K562 (cell line): ENCODE results near the gene HACL1. TPM values are rescaled to one million over a fixed set of nuclear protein-coding genes. Genes with fewer than 3 reads are reported as not detected.

Experiments
- ATAC-seq: fragments of 200-7000 bp; cut with Tn5 transposase; 3 replicates; pipeline ENCODE4 v1.9.1; 2020; ENCODE audit warnings: moderate library complexity
- BruUV-seq: library from RNA; stranded (reverse); fragments of 400-500 nt; replicated peaks from 2 replicates; lab custom pipeline; 2021; lab: Mats Ljungman, UMichigan
- CTCF ChIA-PET: fragments of 300-600 bp; formaldehyde crosslinking; extraction: SDS; loops from one replicate; lab custom pipeline; 2021; ENCODE audit warnings: low intra/inter-chr PET ratio; lab: Yijun Ruan, JAX
- POLR2A ChIA-PET: fragments of 300-600, 350-650 bp; sonication (Branson Sonifier 250); formaldehyde crosslinking; extraction: SDS; loops from one replicate; lab custom pipeline; 2021; ENCODE audit warnings: antibody characterized with exemption, inconsistent platforms; lab: Yijun Ruan, JAX
- DNase-seq, 4 experiments: peaks; one replicate each; pipeline versions ENCODE4 v3.0.0 to v3.0.0-alpha.2; 2011 to 2018; ENCODE audit warnings: low spot score in 3 of 4, mixed read lengths in 3 of 4; ENCODE audit errors: extremely low read depth in 1 of 4
- FAIRE-seq: peaks from 2 replicates; lab custom pipeline; 2011; peaks lifted over from hg19 to GRCh38; lab: Jason Lieb, UNC
- H2AFZ ChIP-seq: 2 replicates; pipeline ENCODE4 v1.6.0; 2011; ENCODE audit warnings: low read depth, low read length, control low read depth, inconsistent platforms
- H3K27ac ChIP-seq: fragments of 200-600 bp; 3 replicates; pipeline ENCODE4 v1.8.0; 2011; ENCODE audit warnings: low read depth, mild to moderate bottlenecking, control low read depth, inconsistent platforms, low read length, moderate library complexity, mixed read lengths; ENCODE audit errors: extremely low read depth
- H3K27me3 ChIP-seq, 2 experiments: fragments of 300-600 bp in 1 of 2; 2 replicates in 1 of 2; 3 replicates in 1 of 2; pipeline versions ENCODE4 v1.6.0 to v1.8.0; 2011; ENCODE audit warnings: inconsistent platforms in 2 of 2, low read length in 2 of 2, mild to moderate bottlenecking in 1 of 2, mixed read lengths in 1 of 2, moderate library complexity in 1 of 2; ENCODE audit not compliant: control insufficient read depth in 2 of 2, insufficient read depth in 2 of 2
- H3K36me3 ChIP-seq: fragments of 300-600 bp; 3 replicates; pipeline ENCODE4 v1.8.0; 2011; ENCODE audit warnings: mild to moderate bottlenecking, low read length, inconsistent platforms; ENCODE audit not compliant: control insufficient read depth, insufficient read depth
- H3K4me1 ChIP-seq, 2 experiments: fragments of 200-600 bp in 1 of 2; replicated peaks in 1 of 2; 2 replicates in 1 of 2; 3 replicates in 1 of 2; pipeline versions ENCODE4 v1.5.1 to v1.8.0; 2011; ENCODE audit warnings: inconsistent platforms in 2 of 2, low read length in 2 of 2, mild to moderate bottlenecking in 1 of 2, mixed read lengths in 1 of 2, moderate library complexity in 1 of 2; ENCODE audit not compliant: control insufficient read depth in 2 of 2, insufficient read depth in 2 of 2
- H3K4me2 ChIP-seq: 2 replicates; pipeline ENCODE4 v1.6.1; 2011; ENCODE audit warnings: low read length, control low read depth, inconsistent platforms, mixed read lengths; ENCODE audit not compliant: insufficient read depth
- H3K4me3 ChIP-seq: fragments of 200-600 bp; sonication (generic), shearing (Covaris generic); 2 replicates; pipeline ENCODE4 v1.5.1; 2016; ENCODE audit warnings: control low read depth, inconsistent platforms
- H3K79me2 ChIP-seq: fragments of 200-600 bp; 3 replicates; pipeline ENCODE4 v1.8.0; 2011; ENCODE audit warnings: low read length, inconsistent platforms; ENCODE audit not compliant: control insufficient read depth, insufficient read depth
- H3K9ac ChIP-seq, 2 experiments: 2 replicates each; pipeline versions ENCODE4 v1.6.0 to v1.6.1; 2011; ENCODE audit warnings: low read depth in 2 of 2, low read length in 2 of 2, control low read depth in 1 of 2, inconsistent platforms in 1 of 2, mild to moderate bottlenecking in 1 of 2, mixed read lengths in 1 of 2; ENCODE audit not compliant: insufficient read depth in 1 of 2
- H3K9me1 ChIP-seq: one replicate; pipeline ENCODE4 v1.6.0; 2011; ENCODE audit warnings: inconsistent platforms, mild to moderate bottlenecking, low read length, moderate library complexity; ENCODE audit not compliant: control insufficient read depth, insufficient read depth
- H3K9me3 ChIP-seq: replicated peaks from 2 replicates; pipeline ENCODE4 v1.5.1; 2011; ENCODE audit warnings: low read depth, low read length, inconsistent platforms; ENCODE audit not compliant: control insufficient read depth, insufficient read depth
- H4K20me1 ChIP-seq: replicated peaks from 2 replicates; pipeline ENCODE4 v1.6.1; 2011; ENCODE audit warnings: low read length, inconsistent platforms, mixed read lengths; ENCODE audit not compliant: control insufficient read depth, insufficient read depth
- ETV1 ChIP-seq: fragments of 450-650 bp; conservative IDR thresholded peaks from 2 replicates; pipeline ENCODE4 v1.6.1; 2016; ENCODE audit warnings: missing genetic modification characterization, control low read depth, low read depth, missing compliant biosample characterization
- GATAD2B ChIP-seq: fragments of 450-650 bp; IDR thresholded peaks from 2 replicates; pipeline ENCODE4 v1.6.1; 2017; ENCODE audit warnings: mild to moderate bottlenecking, borderline replicate concordance
- PCBP2 ChIP-seq: fragments of 200-400 bp; formaldehyde crosslinking; IDR thresholded peaks from 2 replicates; pipeline ENCODE4 v1.6.1; 2018; ENCODE audit warnings: low read length, low read depth, mild to moderate bottlenecking, moderate library complexity; ENCODE audit not compliant: poor library complexity, severe bottlenecking
- POLR2G ChIP-seq: fragments of 200-400 bp; formaldehyde crosslinking; IDR thresholded peaks from 2 replicates; pipeline ENCODE4 v1.6.1; 2017; ENCODE audit warnings: low read depth, mild to moderate bottlenecking, antibody characterized with exemption, low read length, moderate library complexity
- PYGO2 ChIP-seq: fragments of 450-650 bp; IDR thresholded peaks from 2 replicates; pipeline ENCODE4 v1.6.1; 2016; ENCODE audit warnings: mild to moderate bottlenecking, missing genetic modification characterization, moderate library complexity, missing compliant biosample characterization
- SMARCA4 ChIP-seq: fragments of 450-650 bp; IDR thresholded peaks from 2 replicates; pipeline ENCODE4 v1.6.1; 2016
- TCFL5 ChIP-seq: fragments of 250-450 bp; sonication (Bioruptor Pico); conservative IDR thresholded peaks from 2 replicates; pipeline ENCODE4 v1.6.1; 2021; ENCODE audit warnings: mild to moderate bottlenecking, moderate library complexity, matching md5 sums
- U2AF1 ChIP-seq: fragments of 200-400 bp; formaldehyde crosslinking; optimal IDR thresholded peaks from 2 replicates; pipeline ENCODE3; 2017; ENCODE audit warnings: mild to moderate bottlenecking, low read depth, low read length, moderate library complexity
- ZNF12 ChIP-seq: sonication (generic); formaldehyde crosslinking; IDR thresholded peaks from 2 replicates; pipeline ENCODE4 v1.4.0; 2020; ENCODE audit warnings: mild to moderate bottlenecking, missing genetic modification reagents
- WGBS: fragments of 100-300 bp; shearing (Covaris generic); methylation state at CpG from one replicate; pipeline ENCODE4 v1.1.6; 2016; ENCODE audit warnings: low coverage, mixed read lengths; ENCODE audit not compliant: insufficient coverage; ENCODE audit errors: missing lambda C conversion rate; 5-methylcytosine and 5-hydroxymethylcytosine counted together
- in situ Hi-C: fragments of 300-500 bp; cut with MboI; formaldehyde crosslinking; loops from 4 replicates; pipeline ENCODE4 v1.15.0; 2018; ENCODE audit warnings: inconsistent platforms, mixed read lengths
- intact Hi-C: fragments of 100-400 bp; cut with micrococcal nuclease; formaldehyde crosslinking; loops from 2 replicates; pipeline ENCODE4 v1.14.2; 2022
- polyA plus RNA-seq, 8 experiments: library from polyadenylated mRNA; depleted of rRNA in 4 of 8; stranded (reverse) in 5 of 8; unstranded in 3 of 8; fragments of >200 nt; fragmentation: Nextera tagmentation in 2 of 8; fragmentation: Illumina TruSeq in 1 of 8; extraction: Ambion mirVana in 2 of 8; extraction: Trizol in 1 of 8; gene quantifications; 2 replicates each; pipeline versions ENCODE4 v1.2.1 to v1.2.3, GENCODE V29; 2011 to 2014; ENCODE audit warnings: inconsistent platforms in 1 of 8, missing spikeins in 1 of 8
- total RNA-seq, 7 experiments: library from RNA; depleted of rRNA in 6 of 7; stranded (reverse); fragments of >200 nt in 6 of 7; fragmentation: Illumina TruSeq in 2 of 7; extraction: Trizol in 2 of 7; gene quantifications; 2 replicates each; pipeline versions ENCODE4 v1.2.1 to v1.2.3, GENCODE V29; 2011 to 2021; ENCODE audit warnings: low replicate concordance in 1 of 7
- TF ChIP-seq, protein P1 (sequence below): fragments of 450-650 bp; formaldehyde crosslinking; IDR thresholded peaks from 2 replicates; pipeline ENCODE4 v1.4.0; 2020; ENCODE audit warnings: mild to moderate bottlenecking, moderate library complexity
- TF ChIP-seq, protein P2 (sequence below): sonication (generic); formaldehyde crosslinking; IDR thresholded peaks from 2 replicates; pipeline ENCODE4 v1.8.1; 2023; ENCODE audit warnings: mild to moderate bottlenecking, missing genetic modification reagents
- TF ChIP-seq, protein P3 (sequence below), 2 experiments: fragments of 450-650 bp in 1 of 2; sonication (generic) in 1 of 2; formaldehyde crosslinking; conservative IDR thresholded peaks; 2 replicates each; pipeline versions ENCODE4 v1.4.0 to v1.8.1; 2020 to 2022; ENCODE audit warnings: mild to moderate bottlenecking in 1 of 2, missing genetic modification reagents in 1 of 2

HACL1 gene
- total and polyA plus RNA-seq, 9 of the 15 experiments (the other 6 are each of a cell fraction or from before 2014, with no cell fraction given) = 18.9 to 61.5 (median 30.5) TPM

DNA sequence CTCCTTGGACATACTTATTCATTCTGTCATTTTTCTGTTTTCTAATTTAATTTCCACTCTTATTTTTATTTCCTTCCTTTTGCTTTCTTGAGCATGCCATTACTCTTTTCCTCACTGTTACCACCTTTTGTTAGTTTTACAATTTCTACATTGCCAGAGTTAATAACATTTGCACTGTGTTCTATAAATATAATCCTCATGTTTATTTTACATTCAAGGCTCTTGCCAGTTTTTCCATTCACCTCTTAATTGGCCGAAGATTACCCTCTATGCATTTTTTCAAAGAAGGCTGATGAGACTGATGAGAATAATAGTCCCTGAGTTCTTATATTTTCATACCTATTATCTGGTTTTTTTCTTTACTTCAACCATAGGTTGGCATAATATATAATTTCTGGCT, 10.6 kb upstream of the HACL1 start:
- ChIA-PET POLR2A (interaction anchor here (1.0 kb wide), 1 partner anchor 9 kb away, joined by 4 read pairs; no protein-coding TSS in a partner anchor), CTCF (no interaction called here)
- no peak for DNase-seq
- Histone ChIP-seq H3K9ac (no peak overlapping the region), H2AFZ (no peak overlapping the region), H3K27me3 (no peaks in the 10 kb centered on the region), H3K79me2 (no peaks in the 10 kb centered on the region), H3K9me3 (no peaks in the 10 kb centered on the region), H4K20me1 (no peaks in the 10 kb centered on the region), H3K27ac (no peak overlapping the region), H3K4me3 (no peak overlapping the region), H3K4me1 (no peaks in the 10 kb centered on the region), H3K9me1 (no peaks in the 10 kb centered on the region), H3K4me2 (no peak overlapping the region), H3K36me3 (no peaks in the 10 kb centered on the region)
- 11% methylated on average over 1 of the region's 1 CpG for WGBS
- ATAC-seq = no peak
- in situ Hi-C loops (no loop called here), intact Hi-C loops (no loop called here)
- no peak for TF ChIP-seq POLR2G
- TF ChIP-seq SMARCA4 = no peak
- no peak for TF ChIP-seq GATAD2B
- TF ChIP-seq, protein P1, sequence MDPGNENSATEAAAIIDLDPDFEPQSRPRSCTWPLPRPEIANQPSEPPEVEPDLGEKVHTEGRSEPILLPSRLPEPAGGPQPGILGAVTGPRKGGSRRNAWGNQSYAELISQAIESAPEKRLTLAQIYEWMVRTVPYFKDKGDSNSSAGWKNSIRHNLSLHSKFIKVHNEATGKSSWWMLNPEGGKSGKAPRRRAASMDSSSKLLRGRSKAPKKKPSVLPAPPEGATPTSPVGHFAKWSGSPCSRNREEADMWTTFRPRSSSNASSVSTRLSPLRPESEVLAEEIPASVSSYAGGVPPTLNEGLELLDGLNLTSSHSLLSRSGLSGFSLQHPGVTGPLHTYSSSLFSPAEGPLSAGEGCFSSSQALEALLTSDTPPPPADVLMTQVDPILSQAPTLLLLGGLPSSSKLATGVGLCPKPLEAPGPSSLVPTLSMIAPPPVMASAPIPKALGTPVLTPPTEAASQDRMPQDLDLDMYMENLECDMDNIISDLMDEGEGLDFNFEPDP (CRISPR knock-in tag) = no peak
- TF ChIP-seq ZNF12 (CRISPR knock-in tag) = no peak
- BruUV-seq = no TSS peak
- FAIRE-seq = no peak

DNA sequence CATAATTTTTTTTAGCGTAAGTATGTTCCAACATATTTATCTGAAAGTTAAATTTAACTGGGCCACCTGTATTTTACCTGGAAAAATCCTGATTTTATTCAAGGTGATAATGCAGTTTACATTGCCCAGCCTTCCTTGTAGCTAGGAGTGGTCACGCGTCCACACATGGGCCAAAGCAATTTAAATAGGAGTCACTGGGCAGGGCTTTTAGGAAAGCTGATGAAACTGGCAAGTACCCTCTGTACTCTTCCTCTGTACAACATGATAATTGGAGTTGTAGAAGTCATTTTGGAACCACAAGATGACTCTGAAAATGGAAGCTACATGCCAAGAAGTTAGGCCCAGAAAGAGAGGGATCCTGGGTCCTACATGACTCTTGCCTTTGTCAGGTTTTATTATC, 9.6 kb upstream of the HACL1 start:
- intact Hi-C loops (no loop called here), in situ Hi-C loops (no loop called here)
- ChIA-PET CTCF (no interaction called here), POLR2A (no interaction called here)
- H3K4me2 ChIP-seq = no peak overlapping the region
- no peaks in the 10 kb centered on the region for H3K4me1 ChIP-seq
- no peaks in the 10 kb centered on the region for H3K36me3 ChIP-seq
- DNase-seq (no peak), FAIRE-seq (no peak), ATAC-seq (no peak)
- no peak overlapping the region for H2AFZ ChIP-seq
- BruUV-seq = no TSS peak
- 73% methylated on average over 3 of the region's 3 CpGs for WGBS
- no peaks in the 10 kb centered on the region for H3K79me2 ChIP-seq
- H3K9me1 ChIP-seq = no peaks in the 10 kb centered on the region
- H4K20me1 ChIP-seq = no peaks in the 10 kb centered on the region
- no peaks in the 10 kb centered on the region for H3K27me3 ChIP-seq
- H3K9ac ChIP-seq = no peak overlapping the region
- no peak overlapping the region for H3K27ac ChIP-seq
- no peaks in the 10 kb centered on the region for H3K9me3 ChIP-seq
- H3K4me3 ChIP-seq = no peak overlapping the region
- TF ChIP-seq, protein P2, sequence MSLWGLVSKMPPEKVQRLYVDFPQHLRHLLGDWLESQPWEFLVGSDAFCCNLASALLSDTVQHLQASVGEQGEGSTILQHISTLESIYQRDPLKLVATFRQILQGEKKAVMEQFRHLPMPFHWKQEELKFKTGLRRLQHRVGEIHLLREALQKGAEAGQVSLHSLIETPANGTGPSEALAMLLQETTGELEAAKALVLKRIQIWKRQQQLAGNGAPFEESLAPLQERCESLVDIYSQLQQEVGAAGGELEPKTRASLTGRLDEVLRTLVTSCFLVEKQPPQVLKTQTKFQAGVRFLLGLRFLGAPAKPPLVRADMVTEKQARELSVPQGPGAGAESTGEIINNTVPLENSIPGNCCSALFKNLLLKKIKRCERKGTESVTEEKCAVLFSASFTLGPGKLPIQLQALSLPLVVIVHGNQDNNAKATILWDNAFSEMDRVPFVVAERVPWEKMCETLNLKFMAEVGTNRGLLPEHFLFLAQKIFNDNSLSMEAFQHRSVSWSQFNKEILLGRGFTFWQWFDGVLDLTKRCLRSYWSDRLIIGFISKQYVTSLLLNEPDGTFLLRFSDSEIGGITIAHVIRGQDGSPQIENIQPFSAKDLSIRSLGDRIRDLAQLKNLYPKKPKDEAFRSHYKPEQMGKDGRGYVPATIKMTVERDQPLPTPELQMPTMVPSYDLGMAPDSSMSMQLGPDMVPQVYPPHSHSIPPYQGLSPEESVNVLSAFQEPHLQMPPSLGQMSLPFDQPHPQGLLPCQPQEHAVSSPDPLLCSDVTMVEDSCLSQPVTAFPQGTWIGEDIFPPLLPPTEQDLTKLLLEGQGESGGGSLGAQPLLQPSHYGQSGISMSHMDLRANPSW (CRISPR knock-in tag) = no peak
- TF ChIP-seq, protein P3, sequence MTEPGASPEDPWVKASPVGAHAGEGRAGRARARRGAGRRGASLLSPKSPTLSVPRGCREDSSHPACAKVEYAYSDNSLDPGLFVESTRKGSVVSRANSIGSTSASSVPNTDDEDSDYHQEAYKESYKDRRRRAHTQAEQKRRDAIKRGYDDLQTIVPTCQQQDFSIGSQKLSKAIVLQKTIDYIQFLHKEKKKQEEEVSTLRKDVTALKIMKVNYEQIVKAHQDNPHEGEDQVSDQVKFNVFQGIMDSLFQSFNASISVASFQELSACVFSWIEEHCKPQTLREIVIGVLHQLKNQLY (CRISPR knock-in tag; conservative IDR thresholded peaks at IDR 0.05) = no peak
- TF ChIP-seq PCBP2 = no peak
- no peak for TF ChIP-seq TCFL5 (CRISPR knock-in tag)
- no peak for TF ChIP-seq PYGO2 (tag)
- no peak for TF ChIP-seq ETV1 (tag)
- TF ChIP-seq U2AF1 = no peak
